AG10803 (cell line): ENCODE data around the gene RAB4B.

Experiments used
- DNase-seq: peaks from one replicate; pipeline ENCODE4 v3.0.0; 2010; ENCODE audit warnings: low read depth
- H3K4me3 ChIP-seq: 2 replicates; pipeline ENCODE4 v1.5.1; 2011; ENCODE audit warnings: mild to moderate bottlenecking, low read length, control low read depth
- TF ChIP-seq, protein P1 (sequence below): conservative IDR thresholded peaks from 2 replicates; pipeline ENCODE4 v1.5.1; 2011; ENCODE audit warnings: mild to moderate bottlenecking, low read length, control low read depth, inconsistent platforms

The RAB4B gene

DNA sequence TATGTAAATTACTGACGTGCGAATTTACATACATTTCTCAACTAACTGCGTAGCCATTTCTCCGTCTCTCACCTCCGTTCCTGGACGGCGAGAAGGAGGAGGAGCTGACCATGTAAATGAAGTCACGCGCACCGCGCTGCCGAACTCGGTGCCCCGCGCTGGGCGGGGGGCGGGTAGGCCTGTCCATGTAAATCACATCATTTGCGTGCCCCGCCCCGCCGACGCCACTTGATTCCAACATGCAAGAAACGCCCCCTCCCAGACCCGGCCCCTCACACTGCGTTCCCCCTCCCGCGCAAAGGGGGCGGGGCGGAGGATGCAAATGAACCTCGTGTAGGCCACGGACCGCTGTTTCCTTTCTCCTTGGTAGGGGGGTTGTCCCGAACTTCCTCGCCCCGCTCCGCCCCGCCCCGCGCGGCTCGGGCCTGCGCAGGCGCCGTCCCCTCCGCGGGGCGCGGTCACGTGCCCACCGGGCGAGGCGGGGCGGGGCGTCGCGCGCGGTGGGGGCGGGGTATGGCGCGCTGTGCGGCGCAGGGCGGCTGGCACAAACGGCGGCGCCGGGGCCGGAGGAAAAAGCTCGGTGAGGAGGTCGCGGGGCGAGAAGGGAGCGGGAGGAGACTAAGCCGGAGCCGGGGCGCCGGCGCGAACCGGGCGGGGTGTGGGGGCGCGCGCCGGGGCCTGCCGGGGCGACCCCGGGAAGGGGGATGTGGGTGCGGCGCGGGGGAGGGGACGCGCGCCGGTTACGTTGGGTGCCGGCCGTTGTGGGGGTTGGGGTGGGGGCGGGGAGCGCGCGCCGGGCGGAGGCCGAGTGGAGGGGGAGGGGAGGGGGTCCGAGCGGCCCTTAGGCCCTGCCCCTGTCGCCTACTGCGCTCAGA lies 20.9 kb downstream of the RAB4B start, which contains the start of gene EGLN2:
EGLN2 (plus strand) TSS at position 509 of the 875 bp plus-strand sequence. CDS start 1,382 bp downstream, outside the sequence.
- DNase-seq = peak; percentile 100
- H3K4me3 ChIP-seq = peak within 1 kb of the TSS; percentile 87
- TF ChIP-seq, protein P1, sequence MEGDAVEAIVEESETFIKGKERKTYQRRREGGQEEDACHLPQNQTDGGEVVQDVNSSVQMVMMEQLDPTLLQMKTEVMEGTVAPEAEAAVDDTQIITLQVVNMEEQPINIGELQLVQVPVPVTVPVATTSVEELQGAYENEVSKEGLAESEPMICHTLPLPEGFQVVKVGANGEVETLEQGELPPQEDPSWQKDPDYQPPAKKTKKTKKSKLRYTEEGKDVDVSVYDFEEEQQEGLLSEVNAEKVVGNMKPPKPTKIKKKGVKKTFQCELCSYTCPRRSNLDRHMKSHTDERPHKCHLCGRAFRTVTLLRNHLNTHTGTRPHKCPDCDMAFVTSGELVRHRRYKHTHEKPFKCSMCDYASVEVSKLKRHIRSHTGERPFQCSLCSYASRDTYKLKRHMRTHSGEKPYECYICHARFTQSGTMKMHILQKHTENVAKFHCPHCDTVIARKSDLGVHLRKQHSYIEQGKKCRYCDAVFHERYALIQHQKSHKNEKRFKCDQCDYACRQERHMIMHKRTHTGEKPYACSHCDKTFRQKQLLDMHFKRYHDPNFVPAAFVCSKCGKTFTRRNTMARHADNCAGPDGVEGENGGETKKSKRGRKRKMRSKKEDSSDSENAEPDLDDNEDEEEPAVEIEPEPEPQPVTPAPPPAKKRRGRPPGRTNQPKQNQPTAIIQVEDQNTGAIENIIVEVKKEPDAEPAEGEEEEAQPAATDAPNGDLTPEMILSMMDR = no peak

DNA sequence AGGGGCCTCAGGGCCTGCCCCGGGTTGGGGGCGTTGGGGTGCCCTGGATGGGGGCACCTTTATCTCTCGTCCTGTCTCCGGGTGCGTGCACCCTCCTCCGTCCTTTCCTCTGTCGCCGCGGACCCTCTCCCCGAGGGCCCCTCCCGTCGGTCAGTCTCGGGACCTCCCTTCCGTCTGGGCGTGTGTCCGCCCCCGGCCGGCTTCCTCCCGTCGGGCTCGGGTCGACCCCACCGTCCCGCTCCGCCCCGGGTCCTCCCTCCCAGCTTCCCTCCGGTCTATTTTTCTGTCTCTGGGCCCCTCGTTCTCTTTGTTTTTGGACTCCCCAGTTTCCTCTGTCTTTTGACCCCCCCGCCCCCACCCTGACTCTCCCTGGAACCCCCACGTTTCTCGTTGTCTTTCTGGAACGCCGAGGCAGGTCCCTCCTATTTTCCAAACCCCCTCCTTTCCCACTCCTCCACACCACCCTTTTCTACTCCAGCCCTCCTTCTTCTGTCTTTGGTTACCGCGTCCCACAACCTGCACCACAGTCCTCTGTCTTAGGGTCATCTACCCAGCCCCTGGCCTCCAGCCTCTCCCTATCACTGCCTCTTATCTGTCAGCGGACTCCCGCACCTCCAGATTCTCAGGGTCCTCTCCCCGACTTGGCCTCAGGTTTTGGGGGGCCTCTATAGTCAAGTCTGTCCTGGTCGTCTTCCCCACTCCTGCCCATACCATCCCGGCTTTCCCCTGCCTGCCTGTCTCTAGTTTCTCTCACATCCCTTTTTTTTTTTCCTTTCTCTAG lies 21.7 kb downstream of the RAB4B start:
- DNase-seq = no peak
- TF ChIP-seq, protein P1 = no peak
- H3K4me3 ChIP-seq = peak overlapping the region; percentile 87

GRCh38 chr19:40800339-40800996 lies 22.4 kb downstream of the RAB4B start:
- peak overlapping the region; percentile 87 for H3K4me3 ChIP-seq
- DNase-seq = no peak
- TF ChIP-seq, protein P1 = no peak

- no peak for DNase-seq
- peak overlapping the region; percentile 87 for H3K4me3 ChIP-seq
- TF ChIP-seq, protein P1 = no peak
Observed at GRCh38 chr19:40800997-40801377, 22.9 kb downstream of the RAB4B start.

DNA sequence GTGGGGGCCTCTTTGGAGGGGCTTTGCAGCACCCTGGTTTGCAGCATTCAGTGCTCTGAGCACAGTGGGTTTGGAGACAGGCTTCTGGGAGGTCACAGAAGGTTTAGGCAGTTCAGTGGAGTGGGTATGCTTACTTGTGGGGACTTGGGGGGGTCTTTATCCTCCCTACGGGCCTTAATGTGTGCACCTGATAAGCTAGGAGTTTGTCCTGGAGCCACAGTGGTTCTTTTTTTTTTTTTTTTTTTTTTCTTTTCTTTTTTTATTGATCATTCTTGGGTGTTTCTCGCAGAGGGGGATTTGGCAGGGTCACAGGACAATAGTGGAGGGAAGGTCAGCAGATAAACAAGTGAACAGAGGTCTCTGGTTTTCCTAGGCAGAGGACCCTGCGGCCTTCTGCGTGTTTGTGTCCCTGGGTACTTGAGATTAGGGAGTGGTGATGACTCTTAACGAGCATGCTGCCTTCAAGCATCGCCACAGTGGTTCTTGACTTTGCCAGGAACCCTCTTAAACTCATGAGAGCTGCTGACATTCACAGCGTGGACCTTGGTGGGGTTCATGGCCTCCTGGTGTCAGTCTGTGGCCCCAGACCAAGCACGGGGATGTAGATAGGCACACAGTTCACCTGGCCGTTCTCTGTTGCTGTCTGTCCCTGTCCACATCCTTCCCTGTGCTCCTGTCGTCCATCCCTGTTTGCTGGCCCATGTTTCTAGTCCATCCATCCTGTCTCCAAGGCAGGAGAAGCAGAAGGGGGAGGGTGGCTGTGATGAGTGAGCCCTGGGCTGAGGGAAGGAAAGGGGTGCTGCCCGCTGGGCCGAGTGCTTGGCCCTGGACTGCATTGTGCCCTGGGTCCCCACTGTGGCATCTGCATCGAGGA lies 23.6 kb downstream of the RAB4B start:
- peak overlapping the region; percentile 87 for H3K4me3 ChIP-seq
- DNase-seq = no peak
- TF ChIP-seq, protein P1 = no peak

DNA sequence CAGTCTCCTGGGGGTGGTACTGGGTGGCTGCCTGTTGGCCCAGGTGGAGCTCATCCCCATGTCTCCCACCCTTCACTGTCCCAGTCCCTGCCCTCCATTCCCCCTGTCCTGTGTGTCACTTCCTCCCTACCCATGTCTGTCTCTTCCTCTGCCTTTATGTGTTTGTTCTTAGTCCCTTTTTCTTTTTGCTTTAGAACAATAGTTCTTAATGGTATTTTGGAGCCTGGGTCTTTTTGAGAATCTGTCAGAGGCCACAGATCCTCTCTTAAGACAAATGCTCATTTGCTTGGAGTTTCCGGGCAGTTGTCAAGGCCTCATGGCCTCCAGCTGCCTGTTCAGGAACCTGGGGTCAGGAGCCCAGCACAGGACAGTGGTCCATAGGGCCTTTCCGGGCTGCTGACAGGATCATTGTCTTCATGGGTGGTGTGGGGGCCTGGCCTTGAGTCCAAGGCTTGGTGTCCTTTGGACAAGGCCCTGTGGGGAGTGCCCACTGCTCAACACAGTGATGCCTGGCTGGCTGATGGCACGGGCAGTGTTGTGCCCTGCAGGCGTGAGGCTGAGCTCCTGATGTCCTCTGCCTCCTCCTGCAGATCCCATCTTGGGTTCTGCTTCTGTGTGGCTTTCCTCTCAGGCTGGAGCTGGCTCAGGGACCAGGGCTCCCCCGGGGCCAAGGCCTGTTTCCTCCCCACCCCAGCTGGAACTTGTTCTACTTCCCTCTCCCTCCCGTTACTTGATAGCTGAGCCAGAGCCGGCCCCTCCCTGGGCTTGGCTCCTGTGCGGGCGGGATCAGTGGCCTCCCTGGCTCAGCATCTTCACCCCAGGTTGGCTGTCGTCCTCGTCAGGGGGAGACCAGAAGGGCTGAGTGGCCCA lies 24.5 kb downstream of the RAB4B start:
- no peak for DNase-seq
- TF ChIP-seq, protein P1 = no peak
- H3K4me3 ChIP-seq = peak overlapping the region; percentile 44
